ENCODE measurements around the gene C1RL. TPM values are rescaled to one million over a fixed set of nuclear protein-coding genes. Genes with fewer than 3 reads are reported as not detected.

C1RL gene
- polyA plus RNA-seq, 2 of the 4 experiments (the other 2 are of a cell fraction), result 25.2 to 30.4 TPM

DNA sequence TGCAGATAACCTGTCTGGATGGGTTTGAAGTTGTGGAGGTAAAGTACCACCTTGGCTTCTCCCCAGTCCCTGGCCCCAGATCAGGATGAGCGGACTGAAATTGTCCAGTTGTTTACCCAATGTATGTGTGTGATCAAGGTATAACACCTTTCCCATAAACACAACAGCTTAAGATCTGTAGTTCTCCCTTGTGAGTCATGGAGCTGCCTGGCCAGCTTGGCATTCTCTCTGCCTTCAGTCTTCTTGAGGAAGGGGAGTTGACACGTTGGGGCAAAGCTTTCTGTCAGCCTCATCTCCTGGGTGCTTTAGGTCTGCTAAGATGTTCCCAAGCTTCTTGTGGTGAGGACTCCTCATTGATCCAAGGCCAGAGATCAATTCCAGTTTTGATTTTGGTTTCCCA, 42.4 kb downstream of the C1RL start:
- 84% methylated on average over 2 of the region's 2 CpGs for WGBS (ENCODE audit: missing lambda C conversion rate)
- TF ChIP-seq POLR2AphosphoS2 (conservative IDR thresholded peaks at IDR 0.05; ENCODE audit: low read length) (no peak), FOXS1 (CRISPR knock-in tag; IDR thresholded peaks at IDR 0.05) (no peak), MYC (IDR thresholded peaks at IDR 0.05; ENCODE audit: borderline replicate concordance, low read length) (no peak), CHD4 (IDR thresholded peaks at IDR 0.05; ENCODE audit: borderline replicate concordance) (no peak)
- DNase-seq (ENCODE audit: low read depth in 1 of 2, low spot score in 1 of 2) (no peak), FAIRE-seq (no peak), ATAC-seq (no peak)
- Histone ChIP-seq H3K4me3 (no peak overlapping the region), H3K4me2 (no peak overlapping the region), H3K27ac (no peak overlapping the region), H3K9me3 (no peaks in the 10 kb centered on the region), H3K4me1 (no peaks in the 10 kb centered on the region; the same call in 2 of the 3 replicates)
- ChIA-PET POLR2A (no interaction called here), CTCF (interaction anchor here (0.7 to 16.5 kb wide), 5 partner anchors 8 to 155 kb away, joined by 3 to 309 read pairs (median 4); partner anchors contain the start of gene C1RL)

DNA sequence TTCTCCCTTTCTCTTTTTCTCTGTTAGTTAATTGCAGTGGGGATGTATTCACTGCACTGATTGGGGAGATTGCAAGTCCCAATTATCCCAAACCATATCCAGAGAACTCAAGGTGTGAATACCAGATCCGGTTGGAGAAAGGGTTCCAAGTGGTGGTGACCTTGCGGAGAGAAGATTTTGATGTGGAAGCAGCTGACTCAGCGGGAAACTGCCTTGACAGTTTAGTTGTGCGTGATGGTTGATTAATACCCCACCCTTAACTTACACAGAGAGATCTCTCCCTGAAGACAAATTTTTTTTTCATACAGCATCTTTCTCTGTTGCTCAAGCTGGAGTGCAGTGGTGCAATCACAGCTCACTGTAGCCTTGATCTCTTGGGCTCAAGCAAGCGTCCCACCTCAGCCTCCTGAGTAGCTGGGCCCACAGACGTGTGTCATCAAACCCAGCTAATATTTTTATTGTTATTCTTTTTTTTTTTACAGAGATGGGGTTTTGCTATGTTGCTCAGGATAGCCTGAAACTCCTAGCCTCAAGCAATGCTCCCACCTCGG, 43.9 kb downstream of the C1RL start:
- no peak overlapping the region for H3K27ac ChIP-seq
- 86% methylated on average over 7 of the region's 7 CpGs for WGBS (ENCODE audit: missing lambda C conversion rate)
- no peak overlapping the region for H3K4me3 ChIP-seq
- no peak overlapping the region for H3K4me2 ChIP-seq
- TF ChIP-seq, protein P1, sequence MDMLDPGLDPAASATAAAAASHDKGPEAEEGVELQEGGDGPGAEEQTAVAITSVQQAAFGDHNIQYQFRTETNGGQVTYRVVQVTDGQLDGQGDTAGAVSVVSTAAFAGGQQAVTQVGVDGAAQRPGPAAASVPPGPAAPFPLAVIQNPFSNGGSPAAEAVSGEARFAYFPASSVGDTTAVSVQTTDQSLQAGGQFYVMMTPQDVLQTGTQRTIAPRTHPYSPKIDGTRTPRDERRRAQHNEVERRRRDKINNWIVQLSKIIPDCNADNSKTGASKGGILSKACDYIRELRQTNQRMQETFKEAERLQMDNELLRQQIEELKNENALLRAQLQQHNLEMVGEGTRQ (IDR thresholded peaks at IDR 0.05), result no peak
- TF ChIP-seq, protein P2, sequence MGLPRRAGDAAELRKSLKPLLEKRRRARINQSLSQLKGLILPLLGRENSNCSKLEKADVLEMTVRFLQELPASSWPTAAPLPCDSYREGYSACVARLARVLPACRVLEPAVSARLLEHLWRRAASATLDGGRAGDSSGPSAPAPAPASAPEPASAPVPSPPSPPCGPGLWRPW (IDR thresholded peaks at IDR 0.05), result no peak
- TF ChIP-seq MAFK (IDR thresholded peaks at IDR 0.05; ENCODE audit: partially characterized antibody) (peak; percentile 76), CHD2 (IDR thresholded peaks at IDR 0.05; ENCODE audit: low read length, partially characterized antibody) (no peak)
- TF ChIP-seq, protein P3, sequence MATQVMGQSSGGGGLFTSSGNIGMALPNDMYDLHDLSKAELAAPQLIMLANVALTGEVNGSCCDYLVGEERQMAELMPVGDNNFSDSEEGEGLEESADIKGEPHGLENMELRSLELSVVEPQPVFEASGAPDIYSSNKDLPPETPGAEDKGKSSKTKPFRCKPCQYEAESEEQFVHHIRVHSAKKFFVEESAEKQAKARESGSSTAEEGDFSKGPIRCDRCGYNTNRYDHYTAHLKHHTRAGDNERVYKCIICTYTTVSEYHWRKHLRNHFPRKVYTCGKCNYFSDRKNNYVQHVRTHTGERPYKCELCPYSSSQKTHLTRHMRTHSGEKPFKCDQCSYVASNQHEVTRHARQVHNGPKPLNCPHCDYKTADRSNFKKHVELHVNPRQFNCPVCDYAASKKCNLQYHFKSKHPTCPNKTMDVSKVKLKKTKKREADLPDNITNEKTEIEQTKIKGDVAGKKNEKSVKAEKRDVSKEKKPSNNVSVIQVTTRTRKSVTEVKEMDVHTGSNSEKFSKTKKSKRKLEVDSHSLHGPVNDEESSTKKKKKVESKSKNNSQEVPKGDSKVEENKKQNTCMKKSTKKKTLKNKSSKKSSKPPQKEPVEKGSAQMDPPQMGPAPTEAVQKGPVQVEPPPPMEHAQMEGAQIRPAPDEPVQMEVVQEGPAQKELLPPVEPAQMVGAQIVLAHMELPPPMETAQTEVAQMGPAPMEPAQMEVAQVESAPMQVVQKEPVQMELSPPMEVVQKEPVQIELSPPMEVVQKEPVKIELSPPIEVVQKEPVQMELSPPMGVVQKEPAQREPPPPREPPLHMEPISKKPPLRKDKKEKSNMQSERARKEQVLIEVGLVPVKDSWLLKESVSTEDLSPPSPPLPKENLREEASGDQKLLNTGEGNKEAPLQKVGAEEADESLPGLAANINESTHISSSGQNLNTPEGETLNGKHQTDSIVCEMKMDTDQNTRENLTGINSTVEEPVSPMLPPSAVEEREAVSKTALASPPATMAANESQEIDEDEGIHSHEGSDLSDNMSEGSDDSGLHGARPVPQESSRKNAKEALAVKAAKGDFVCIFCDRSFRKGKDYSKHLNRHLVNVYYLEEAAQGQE (IDR thresholded peaks at IDR 0.05), result no peak
- no peak for ATAC-seq
- ChIA-PET CTCF (interaction anchor here (0.6 to 16.5 kb wide), 3 partner anchors 10 to 45 kb away, joined by 3 to 309 read pairs (median 150); partner anchors contain the start of gene C1RL), POLR2A (interaction anchor here (0.5 to 0.6 kb wide), 2 partner anchors 15 to 117 kb away, joined by 3 to 4 read pairs; no protein-coding TSS in a partner anchor)
- H3K9me3 ChIP-seq, result no peaks in the 10 kb centered on the region
- peaks cover 13% of the 10 kb centered on the region for H3K4me1 ChIP-seq
- no peak for FAIRE-seq
- DNase-seq (ENCODE audit: low read depth in 1 of 2, low spot score in 1 of 2), result no peak

DNA sequence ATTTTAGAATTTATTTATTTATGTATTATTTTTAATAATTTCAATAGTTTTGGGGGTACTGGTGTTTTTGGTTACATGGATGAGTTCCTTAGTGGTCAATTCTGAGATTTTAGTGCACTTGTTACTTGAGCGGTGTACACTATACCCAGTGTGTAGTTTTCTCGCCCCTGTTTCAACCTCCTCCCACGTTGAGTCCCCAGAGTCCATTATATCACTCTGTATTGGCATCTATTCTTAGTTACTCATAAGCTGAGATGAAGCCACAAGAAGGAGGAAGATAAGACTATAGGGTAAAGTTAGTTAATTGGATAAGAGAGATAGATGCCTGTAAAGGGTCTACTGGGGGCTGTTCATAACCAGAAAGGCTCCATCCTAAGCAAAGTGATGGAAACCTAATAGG, 44.5 kb downstream of the C1RL start:
- DNase-seq (ENCODE audit: low read depth in 1 of 2, low spot score in 1 of 2) (no peak), ATAC-seq (no peak), FAIRE-seq (no peak)
- no peaks in the 10 kb centered on the region for H3K9me3 ChIP-seq
- no peak overlapping the region for H3K4me2 ChIP-seq
- POLR2A ChIA-PET, result no interaction called here
- H3K4me3 ChIP-seq, result no peak overlapping the region
- CTCF ChIA-PET, result interaction anchor here (1.3 to 16.5 kb wide), 6 partner anchors 9 to 98 kb away, joined by 5 to 309 read pairs (median 9); partner anchors contain the start of genes C1R and C1RL
- peaks cover 20% of the 10 kb centered on the region for H3K4me1 ChIP-seq
- 90% methylated on average over 3 of the region's 3 CpGs for WGBS (ENCODE audit: missing lambda C conversion rate)
- no peak overlapping the region for H3K27ac ChIP-seq
- no peak for TF ChIP-seq CEBPB (IDR thresholded peaks at IDR 0.05)
- TF ChIP-seq POLR2A (IDR thresholded peaks at IDR 0.05; ENCODE audit: low read length), result no peak
- no peak for TF ChIP-seq NFE2L2 (conservative IDR thresholded peaks at IDR 0.05; ENCODE audit: low read length)

DNA sequence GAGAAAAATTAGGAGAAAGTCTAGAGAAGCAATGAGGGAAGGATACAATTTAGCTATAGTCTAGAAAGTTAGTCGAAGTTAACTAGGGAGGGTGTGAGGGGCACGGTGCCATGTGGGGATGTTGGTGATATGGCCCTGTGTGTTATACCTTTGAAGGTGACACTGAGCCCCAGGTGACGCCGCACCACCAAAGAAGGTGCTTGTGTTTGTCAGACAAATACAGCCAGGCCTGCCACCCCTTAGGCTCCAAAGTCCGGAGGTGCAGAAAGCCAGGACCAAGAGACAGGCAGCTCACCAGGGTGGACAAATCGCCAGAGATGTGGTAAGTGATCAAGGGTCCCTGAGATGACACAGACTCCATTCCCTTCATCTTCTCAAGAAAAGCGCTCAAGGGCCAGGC, 47.4 kb downstream of the C1RL start:
- TF ChIP-seq HDAC2 (IDR thresholded peaks at IDR 0.05) (no peak), CEBPB (IDR thresholded peaks at IDR 0.05) (no peak), NPAS2 (CRISPR knock-in tag; IDR thresholded peaks at IDR 0.05; ENCODE audit: borderline replicate concordance) (no peak), CBX8 (IDR thresholded peaks at IDR 0.05) (no peak), CHD4 (IDR thresholded peaks at IDR 0.05; ENCODE audit: borderline replicate concordance) (no peak), SMC3 (IDR thresholded peaks at IDR 0.05) (no peak)
- TF ChIP-seq, protein P1 (IDR thresholded peaks at IDR 0.05), result no peak
- TF ChIP-seq, protein P4, sequence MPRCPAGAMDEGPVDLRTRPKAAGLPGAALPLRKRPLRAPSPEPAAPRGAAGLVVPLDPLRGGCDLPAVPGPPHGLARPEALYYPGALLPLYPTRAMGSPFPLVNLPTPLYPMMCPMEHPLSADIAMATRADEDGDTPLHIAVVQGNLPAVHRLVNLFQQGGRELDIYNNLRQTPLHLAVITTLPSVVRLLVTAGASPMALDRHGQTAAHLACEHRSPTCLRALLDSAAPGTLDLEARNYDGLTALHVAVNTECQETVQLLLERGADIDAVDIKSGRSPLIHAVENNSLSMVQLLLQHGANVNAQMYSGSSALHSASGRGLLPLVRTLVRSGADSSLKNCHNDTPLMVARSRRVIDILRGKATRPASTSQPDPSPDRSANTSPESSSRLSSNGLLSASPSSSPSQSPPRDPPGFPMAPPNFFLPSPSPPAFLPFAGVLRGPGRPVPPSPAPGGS (IDR thresholded peaks at IDR 0.05), result no peak
- Histone ChIP-seq H3K4me1 (peaks cover 22% of the 10 kb centered on the region), H3K9me3 (no peaks in the 10 kb centered on the region), H3K4me3 (no peak overlapping the region), H3K27ac (peak overlapping the region; percentile 77 to 93), H3K4me2 (peak overlapping the region; percentile 68; the same call in 2 of the 3 replicates)
- CTCF ChIA-PET, result interaction anchor here (0.9 to 16.5 kb wide), 18 partner anchors 10 to 127 kb away, joined by 3 to 309 read pairs (median 7); partner anchors contain the start of genes C1R, C1RL, LPCAT3 and PTPN6
- ATAC-seq (no peak), DNase-seq (ENCODE audit: low read depth in 1 of 2, low spot score in 1 of 2) (no peak), FAIRE-seq (no peak)
- POLR2A ChIA-PET, result interaction anchor here (0.6 to 2.6 kb wide), 5 partner anchors 18 to 128 kb away, joined by 3 to 27 read pairs (median 5); partner anchors contain the start of genes C1R, C1RL and PEX5
- 91% methylated on average over 7 of the region's 7 CpGs for WGBS (ENCODE audit: missing lambda C conversion rate)
